ENCODE data around the gene MEN1. TPM values are rescaled to one million over a fixed set of nuclear protein-coding genes. Genes with fewer than 3 reads are reported as not detected.

MEN1 gene
- total RNA-seq, 6 experiments from 2014 or later = 13.1 to 21.5 (median 17.0) TPM

GRCh38 chr11:64769283-64769682 is 41.1 kb downstream of the MEN1 start:
- Histone ChIP-seq H3K27me3 (no peaks in the 10 kb centered on the region), H3K4me3 (no peak overlapping the region), H3K36me3 (peaks cover 57 to 99% (median 76%) of the 10 kb centered on the region in 4 donors), H3K4me1 (no peaks in the 10 kb centered on the region), H3K27ac (no peak overlapping the region), H3K9me3 (no peaks in the 10 kb centered on the region)
- no peak for TF ChIP-seq CTCF (IDR thresholded peaks at IDR 0.05)
- no peak for TF ChIP-seq POLR2A (IDR thresholded peaks at IDR 0.05)
- ATAC-seq (no peak), DNase-seq (no peak)
- intact Hi-C loops (cut with DNase I) = loop anchor here in 1 of 2 donors (10.0 kb wide), 1 partner anchor 84 kb away; no protein-coding TSS in a partner anchor
- WGBS (ENCODE audit: insufficient coverage, low coverage, low lambda C conversion rate, missing lambda C conversion rate) = 87% methylated on average over 6 of the region's 6 CpGs

- Histone ChIP-seq H3K27me3 (no peaks in the 10 kb centered on the region), H3K4me3 (no peak overlapping the region), H3K36me3 (peaks cover 48 to 99% (median 73%) of the 10 kb centered on the region in 4 donors), H3K27ac (no peak overlapping the region), H3K9me3 (no peaks in the 10 kb centered on the region), H3K4me1 (no peaks in the 10 kb centered on the region)
- TF ChIP-seq POLR2A (IDR thresholded peaks at IDR 0.05) (no peak), CTCF (IDR thresholded peaks at IDR 0.05) (no peak)
- no peak for DNase-seq
- intact Hi-C loops (cut with DNase I) = loop anchor here in 1 of 2 donors (10.0 kb wide), 1 partner anchor 83 kb away; no protein-coding TSS in a partner anchor
- no peak for ATAC-seq
- WGBS (ENCODE audit: insufficient coverage, low coverage, low lambda C conversion rate, missing lambda C conversion rate) = 89% methylated on average over 6 of the region's 6 CpGs
These were observed 42.1 kb downstream of the MEN1 start for GRCh38 chr11:64768300-64768694.

GRCh38 chr11:64767344-64768299 is 42.7 kb downstream of the MEN1 start:
- Histone ChIP-seq H3K27me3 (no peaks in the 10 kb centered on the region), H3K27ac (no peak overlapping the region), H3K36me3 (peaks cover 45 to 98% (median 66%) of the 10 kb centered on the region in 4 donors), H3K4me1 (no peaks in the 10 kb centered on the region), H3K9me3 (no peaks in the 10 kb centered on the region), H3K4me3 (no peak overlapping the region)
- DNase-seq (peak in 1 of 3 donors; percentile 59), ATAC-seq (peak; percentile 35 to 53 (median 42))
- TF ChIP-seq CTCF (IDR thresholded peaks at IDR 0.05) (peak; percentile 60 to 70 (median 62)), POLR2A (IDR thresholded peaks at IDR 0.05) (no peak)
- intact Hi-C loops (cut with DNase I) = loop anchor here in 1 of 2 donors (10.0 kb wide), 1 partner anchor 83 kb away; no protein-coding TSS in a partner anchor
- WGBS (ENCODE audit: insufficient coverage, low coverage, low lambda C conversion rate, missing lambda C conversion rate) = 44% methylated on average over 9 of the region's 19 CpGs

GRCh38 chr11:64766881-64767280 is 43.5 kb downstream of the MEN1 start:
- Histone ChIP-seq H3K36me3 (peaks cover 41 to 90% (median 62%) of the 10 kb centered on the region in 4 donors), H3K4me3 (no peak overlapping the region), H3K27ac (no peak overlapping the region), H3K4me1 (no peaks in the 10 kb centered on the region), H3K27me3 (no peaks in the 10 kb centered on the region), H3K9me3 (no peaks in the 10 kb centered on the region)
- ATAC-seq = no peak
- no peak for TF ChIP-seq CTCF (IDR thresholded peaks at IDR 0.05)
- no peak for TF ChIP-seq POLR2A (IDR thresholded peaks at IDR 0.05)
- DNase-seq = peak in 1 of 3 donors; percentile 15
- WGBS (ENCODE audit: insufficient coverage, low coverage, low lambda C conversion rate, missing lambda C conversion rate) = 98% methylated on average over 8 of the region's 11 CpGs
- intact Hi-C loops (cut with DNase I) = loop anchor here in 1 of 2 donors (10.0 kb wide), 1 partner anchor 82 kb away; no protein-coding TSS in a partner anchor
